ENCODE data around the gene NCBP3.

GRCh38 chr17:3846437-3847164 is 555 bp upstream of the NCBP3 start:
- TF ChIP-seq, protein P1, sequence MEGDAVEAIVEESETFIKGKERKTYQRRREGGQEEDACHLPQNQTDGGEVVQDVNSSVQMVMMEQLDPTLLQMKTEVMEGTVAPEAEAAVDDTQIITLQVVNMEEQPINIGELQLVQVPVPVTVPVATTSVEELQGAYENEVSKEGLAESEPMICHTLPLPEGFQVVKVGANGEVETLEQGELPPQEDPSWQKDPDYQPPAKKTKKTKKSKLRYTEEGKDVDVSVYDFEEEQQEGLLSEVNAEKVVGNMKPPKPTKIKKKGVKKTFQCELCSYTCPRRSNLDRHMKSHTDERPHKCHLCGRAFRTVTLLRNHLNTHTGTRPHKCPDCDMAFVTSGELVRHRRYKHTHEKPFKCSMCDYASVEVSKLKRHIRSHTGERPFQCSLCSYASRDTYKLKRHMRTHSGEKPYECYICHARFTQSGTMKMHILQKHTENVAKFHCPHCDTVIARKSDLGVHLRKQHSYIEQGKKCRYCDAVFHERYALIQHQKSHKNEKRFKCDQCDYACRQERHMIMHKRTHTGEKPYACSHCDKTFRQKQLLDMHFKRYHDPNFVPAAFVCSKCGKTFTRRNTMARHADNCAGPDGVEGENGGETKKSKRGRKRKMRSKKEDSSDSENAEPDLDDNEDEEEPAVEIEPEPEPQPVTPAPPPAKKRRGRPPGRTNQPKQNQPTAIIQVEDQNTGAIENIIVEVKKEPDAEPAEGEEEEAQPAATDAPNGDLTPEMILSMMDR (IDR thresholded peaks at IDR 0.05): no peak
- no peak for TF ChIP-seq POLR2A (IDR thresholded peaks at IDR 0.05)
